Type B pancreatic cell (in vitro differentiated cells): Measurements from ENCODE around the gene NT5DC1. TPM values are rescaled to one million over a fixed set of nuclear protein-coding genes. Genes with fewer than 3 reads are reported as not detected.

ENCODE experiments used
- DNase-seq: peaks from one replicate; pipeline ENCODE4 v3.0.0; 2021; ENCODE audit warnings: mixed read lengths; ENCODE audit not compliant: unreplicated experiment; ENCODE audit errors: extremely low spot score
- H3K27ac Mint-ChIP-seq: 2 replicates; pipeline ENCODE4 v1.8.0; 2021; ENCODE audit warnings: mild to moderate bottlenecking, mixed read lengths
- H3K27me3 Mint-ChIP-seq: 2 replicates; pipeline ENCODE4 v1.8.0; 2021; ENCODE audit warnings: mixed read lengths
- H3K36me3 Mint-ChIP-seq: 2 replicates; pipeline ENCODE4 v1.8.0; 2021; ENCODE audit warnings: mixed read lengths
- H3K4me1 Mint-ChIP-seq: one replicate; pipeline ENCODE4 v1.8.0; 2021; ENCODE audit warnings: mixed read lengths; ENCODE audit not compliant: unreplicated experiment
- H3K4me3 Mint-ChIP-seq: 2 replicates; pipeline ENCODE4 v1.8.0; 2021; ENCODE audit warnings: mild to moderate bottlenecking, mixed read lengths
- H3K9me3 Mint-ChIP-seq: 2 replicates; pipeline ENCODE4 v1.8.0; 2021; ENCODE audit warnings: mixed read lengths
- total RNA-seq: library from RNA; stranded (reverse); gene quantifications from 2 replicates; pipeline ENCODE4 v1.2.1, GENCODE V29; 2021; ENCODE audit warnings: low replicate concordance
- TF ChIP-seq, protein P1 (sequence below): fragments of 200-600 bp; sonication (generic); conservative IDR thresholded peaks from 2 replicates; pipeline ENCODE4 v1.5.0; 2021; ENCODE audit warnings: antibody characterized with exemption, mild to moderate bottlenecking

The NT5DC1 gene
- total RNA-seq, 1 donor from 2014 or later, result 36.7 TPM

DNA sequence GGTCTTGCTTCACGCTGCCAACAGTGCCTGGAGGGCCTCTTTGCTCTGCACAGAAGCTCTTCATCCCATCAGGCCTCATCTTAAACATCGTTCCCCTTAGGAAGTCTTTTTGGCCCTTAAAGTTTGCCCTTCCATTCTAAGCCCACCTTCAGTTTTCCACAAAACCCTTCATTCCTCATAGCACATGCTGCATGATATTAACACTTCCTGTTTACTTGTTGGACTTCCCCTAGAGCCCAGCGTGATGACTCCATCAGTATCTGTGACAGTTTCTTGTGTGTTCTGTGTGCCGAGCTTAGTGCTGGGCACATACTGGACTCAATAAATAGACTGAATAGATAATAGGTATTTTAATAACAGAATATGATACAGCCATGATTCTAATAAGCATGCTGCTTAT lies 2.2 kb downstream of the NT5DC1 start:
- H3K27ac Mint-ChIP-seq, result no peak overlapping the region
- H3K27me3 Mint-ChIP-seq, result no peaks in the 10 kb centered on the region
- TF ChIP-seq, protein P1, sequence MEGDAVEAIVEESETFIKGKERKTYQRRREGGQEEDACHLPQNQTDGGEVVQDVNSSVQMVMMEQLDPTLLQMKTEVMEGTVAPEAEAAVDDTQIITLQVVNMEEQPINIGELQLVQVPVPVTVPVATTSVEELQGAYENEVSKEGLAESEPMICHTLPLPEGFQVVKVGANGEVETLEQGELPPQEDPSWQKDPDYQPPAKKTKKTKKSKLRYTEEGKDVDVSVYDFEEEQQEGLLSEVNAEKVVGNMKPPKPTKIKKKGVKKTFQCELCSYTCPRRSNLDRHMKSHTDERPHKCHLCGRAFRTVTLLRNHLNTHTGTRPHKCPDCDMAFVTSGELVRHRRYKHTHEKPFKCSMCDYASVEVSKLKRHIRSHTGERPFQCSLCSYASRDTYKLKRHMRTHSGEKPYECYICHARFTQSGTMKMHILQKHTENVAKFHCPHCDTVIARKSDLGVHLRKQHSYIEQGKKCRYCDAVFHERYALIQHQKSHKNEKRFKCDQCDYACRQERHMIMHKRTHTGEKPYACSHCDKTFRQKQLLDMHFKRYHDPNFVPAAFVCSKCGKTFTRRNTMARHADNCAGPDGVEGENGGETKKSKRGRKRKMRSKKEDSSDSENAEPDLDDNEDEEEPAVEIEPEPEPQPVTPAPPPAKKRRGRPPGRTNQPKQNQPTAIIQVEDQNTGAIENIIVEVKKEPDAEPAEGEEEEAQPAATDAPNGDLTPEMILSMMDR, result no peak
- DNase-seq, result no peak
- peaks cover 3% of the 10 kb centered on the region for H3K36me3 Mint-ChIP-seq
- H3K4me1 Mint-ChIP-seq, result peaks cover 45% of the 10 kb centered on the region
- H3K4me3 Mint-ChIP-seq, result peak overlapping the region; percentile 68
- no peaks in the 10 kb centered on the region for H3K9me3 Mint-ChIP-seq

DNA sequence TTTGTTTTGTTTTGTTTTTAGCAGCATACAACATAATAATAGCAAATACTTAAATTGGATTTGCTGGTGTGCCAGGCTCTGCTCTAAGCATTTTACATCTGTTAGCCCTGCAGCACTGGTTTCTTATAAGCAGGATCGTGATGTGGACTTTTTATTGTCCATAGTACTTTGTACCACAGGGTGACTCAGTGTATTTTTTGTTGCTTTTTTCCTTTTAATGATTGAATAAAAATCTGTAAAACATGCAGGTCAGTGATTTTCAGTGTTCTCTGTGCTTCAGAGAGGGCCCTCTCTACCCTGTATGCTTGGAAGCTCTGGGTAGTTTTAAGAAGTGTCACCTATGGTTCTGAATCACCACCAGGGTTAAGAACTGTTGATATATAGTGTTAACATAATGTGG lies 4.0 kb downstream of the NT5DC1 start:
- Mint-ChIP-seq H3K36me3 (peaks cover 12% of the 10 kb centered on the region), H3K9me3 (no peaks in the 10 kb centered on the region)

DNA sequence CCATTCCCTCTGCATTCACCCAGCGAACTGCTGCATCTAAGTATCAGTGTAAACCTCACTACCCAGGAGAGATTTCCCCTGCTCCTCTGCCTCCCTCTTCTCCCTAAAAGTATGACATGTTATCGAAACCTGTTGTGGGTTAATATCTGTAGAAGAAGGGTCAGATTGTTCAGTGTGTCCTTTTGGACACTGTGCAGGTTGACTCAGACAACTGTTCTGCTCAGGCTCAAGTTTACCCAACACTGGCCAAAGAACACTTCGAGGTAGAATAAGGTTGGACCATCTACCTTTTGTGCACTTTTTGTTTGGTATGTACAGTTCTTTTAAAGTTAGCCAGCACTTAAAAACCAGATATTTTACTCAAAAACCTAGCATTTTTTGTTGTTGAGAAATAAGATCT lies 4.6 kb downstream of the NT5DC1 start:
- no peak overlapping the region for H3K27ac Mint-ChIP-seq
- H3K4me1 Mint-ChIP-seq, result peaks cover 44% of the 10 kb centered on the region

More for the DNA sequence above, 4.0 kb downstream of the NT5DC1 start:
- no peak overlapping the region for H3K4me3 Mint-ChIP-seq
- H3K27ac Mint-ChIP-seq, result no peak overlapping the region
- TF ChIP-seq, protein P1, result no peak
- peaks cover 46% of the 10 kb centered on the region for H3K4me1 Mint-ChIP-seq
- H3K27me3 Mint-ChIP-seq, result no peaks in the 10 kb centered on the region
- no peak for DNase-seq

DNA sequence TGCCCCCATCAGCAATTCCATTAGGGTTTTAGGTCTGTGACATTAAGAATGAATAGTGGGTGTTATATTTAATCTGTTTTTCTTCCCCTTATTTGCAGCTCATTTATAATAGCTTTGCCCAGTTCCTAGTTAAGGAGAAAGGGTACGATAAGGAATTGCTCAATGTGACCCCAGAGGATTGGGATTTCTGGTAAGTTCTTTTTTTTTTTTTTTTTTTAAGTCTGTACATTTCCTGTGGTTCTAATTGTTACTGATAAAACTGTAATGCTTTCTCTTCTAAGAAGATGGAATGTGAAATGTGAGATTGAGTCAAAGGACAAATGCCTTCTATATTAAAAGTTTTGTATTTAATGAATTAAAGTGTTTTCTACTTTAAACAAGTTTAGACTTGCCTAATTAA lies 5.5 kb downstream of the NT5DC1 start:
- no peaks in the 10 kb centered on the region for H3K27me3 Mint-ChIP-seq
- no peak overlapping the region for H3K27ac Mint-ChIP-seq
- H3K4me1 Mint-ChIP-seq, result peaks cover 42% of the 10 kb centered on the region
- no peak overlapping the region for H3K4me3 Mint-ChIP-seq
- peaks cover 20% of the 10 kb centered on the region for H3K36me3 Mint-ChIP-seq
- DNase-seq, result no peak
- H3K9me3 Mint-ChIP-seq, result no peaks in the 10 kb centered on the region
- TF ChIP-seq, protein P1, result no peak

More for the DNA sequence above, 4.6 kb downstream of the NT5DC1 start:
- no peak for DNase-seq
- H3K36me3 Mint-ChIP-seq, result peaks cover 14% of the 10 kb centered on the region
- no peaks in the 10 kb centered on the region for H3K27me3 Mint-ChIP-seq
- no peaks in the 10 kb centered on the region for H3K9me3 Mint-ChIP-seq
- TF ChIP-seq, protein P1, result no peak
- H3K4me3 Mint-ChIP-seq, result peak overlapping the region; percentile 13

DNA sequence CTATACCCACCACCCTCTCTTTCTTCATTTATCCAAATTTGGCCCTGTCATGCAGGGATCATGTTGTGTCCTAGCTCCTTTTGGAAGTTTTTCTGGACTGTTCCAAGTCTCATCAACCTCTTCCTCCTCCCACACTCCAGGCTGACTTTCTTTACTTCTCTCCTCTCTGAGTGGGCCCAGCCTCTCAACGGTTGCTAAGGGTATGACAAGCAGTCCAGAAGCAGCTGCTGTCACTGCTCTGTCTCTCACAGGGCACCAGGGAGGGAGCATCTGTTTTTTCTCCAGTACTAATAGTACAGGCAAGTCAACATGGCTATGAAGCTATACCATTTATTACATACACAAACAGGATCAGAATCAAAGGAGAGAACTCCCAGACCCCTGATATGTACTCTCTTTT lies 8.2 kb downstream of the NT5DC1 start:
- no peaks in the 10 kb centered on the region for H3K27me3 Mint-ChIP-seq
- peaks cover 25% of the 10 kb centered on the region for H3K4me1 Mint-ChIP-seq
- H3K9me3 Mint-ChIP-seq, result no peaks in the 10 kb centered on the region
- H3K27ac Mint-ChIP-seq, result no peak overlapping the region
- DNase-seq, result no peak
- TF ChIP-seq, protein P1, result no peak
- no peak overlapping the region for H3K4me3 Mint-ChIP-seq
- H3K36me3 Mint-ChIP-seq, result peaks cover 31% of the 10 kb centered on the region
